Hepatocyte (in vitro differentiated cells): ENCODE results near the gene TPD52L3.

ENCODE experiments used
- EZH2 ChIP-seq: fragments of 200-600 bp; sonication (generic); IDR thresholded peaks from 2 replicates; pipeline ENCODE4 v1.6.1; 2016; ENCODE audit warnings: antibody characterized with exemption, mild to moderate bottlenecking, borderline replicate concordance
- EZH2phosphoT487 ChIP-seq: fragments of 200-600 bp; sonication (generic); IDR thresholded peaks from one replicate; pipeline ENCODE4 v1.6.1; 2018; ENCODE audit warnings: antibody characterized with exemption, mild to moderate bottlenecking, low read depth, moderate library complexity; ENCODE audit not compliant: unreplicated experiment, severe bottlenecking
- TF ChIP-seq, protein P1 (sequence below): fragments of 200-600 bp; sonication (generic); IDR thresholded peaks from 2 replicates; pipeline ENCODE4 v1.5.1; 2016; ENCODE audit warnings: antibody characterized with exemption, mild to moderate bottlenecking; ENCODE audit not compliant: poor library complexity

DNA sequence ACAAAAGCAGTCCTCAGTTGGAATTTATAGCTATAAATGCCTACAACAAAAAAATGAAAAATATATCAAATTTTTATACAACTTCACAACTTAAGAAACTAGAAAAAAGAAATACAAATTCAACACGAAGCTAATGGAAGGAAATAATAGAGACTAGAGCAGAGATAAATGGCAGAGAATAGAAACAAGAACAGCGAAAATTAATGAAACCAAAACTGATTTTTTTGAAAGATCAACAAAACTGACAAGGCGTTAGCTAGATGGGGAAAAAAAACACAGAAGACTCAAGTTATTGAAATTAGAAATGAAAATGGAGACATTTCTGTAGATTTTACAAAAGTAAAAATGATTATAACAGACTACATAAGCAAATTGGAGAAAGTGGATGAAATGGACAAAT lies 20.6 kb downstream of the TPD52L3 start:
- TF ChIP-seq, protein P1, sequence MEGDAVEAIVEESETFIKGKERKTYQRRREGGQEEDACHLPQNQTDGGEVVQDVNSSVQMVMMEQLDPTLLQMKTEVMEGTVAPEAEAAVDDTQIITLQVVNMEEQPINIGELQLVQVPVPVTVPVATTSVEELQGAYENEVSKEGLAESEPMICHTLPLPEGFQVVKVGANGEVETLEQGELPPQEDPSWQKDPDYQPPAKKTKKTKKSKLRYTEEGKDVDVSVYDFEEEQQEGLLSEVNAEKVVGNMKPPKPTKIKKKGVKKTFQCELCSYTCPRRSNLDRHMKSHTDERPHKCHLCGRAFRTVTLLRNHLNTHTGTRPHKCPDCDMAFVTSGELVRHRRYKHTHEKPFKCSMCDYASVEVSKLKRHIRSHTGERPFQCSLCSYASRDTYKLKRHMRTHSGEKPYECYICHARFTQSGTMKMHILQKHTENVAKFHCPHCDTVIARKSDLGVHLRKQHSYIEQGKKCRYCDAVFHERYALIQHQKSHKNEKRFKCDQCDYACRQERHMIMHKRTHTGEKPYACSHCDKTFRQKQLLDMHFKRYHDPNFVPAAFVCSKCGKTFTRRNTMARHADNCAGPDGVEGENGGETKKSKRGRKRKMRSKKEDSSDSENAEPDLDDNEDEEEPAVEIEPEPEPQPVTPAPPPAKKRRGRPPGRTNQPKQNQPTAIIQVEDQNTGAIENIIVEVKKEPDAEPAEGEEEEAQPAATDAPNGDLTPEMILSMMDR, result no peak
- TF ChIP-seq EZH2phosphoT487 (no peak), EZH2 (no peak)
